Measurements from ENCODE around the gene A1BG.

GRCh38 chr19:58393725-58394033 is 40.4 kb upstream of the A1BG start:
- TF ChIP-seq POLR2A (IDR thresholded peaks at IDR 0.05): no peak
- TF ChIP-seq CTCF (IDR thresholded peaks at IDR 0.05 in 4 of 5, conservative IDR thresholded peaks at IDR 0.05 in 1 of 5): no peak

Data from gastrocnemius medialis (tissue), 4 donors.